Activated CD8-positive, alpha-beta T cell treated with anti-CD3 and anti-CD28 coated beads for 36 hours (primary cell): ENCODE data around the gene CTCF. TPM values are rescaled to one million over a fixed set of nuclear protein-coding genes. Genes with fewer than 3 reads are reported as not detected.

Experiments used
- ATAC-seq: fragments of 200-7000 bp; cut with Tn5 transposase; one replicate; pipeline ENCODE4 v1.10.0; 2021; ENCODE audit warnings: mild to moderate bottlenecking, moderate library complexity
- CTCF ChIA-PET: fragments of 350-600 bp; sonication (Branson Sonifier 250); formaldehyde crosslinking; loops from one replicate; lab custom pipeline; 2021; ENCODE audit warnings: antibody characterized with exemption; lab: Charles Lee
- POLR2A ChIA-PET: fragments of 350-600 bp; sonication (Branson Sonifier 250); formaldehyde crosslinking; loops from one replicate; lab custom pipeline; 2021; ENCODE audit warnings: antibody characterized with exemption; lab: Charles Lee
- DNase-seq: peaks from one replicate; pipeline ENCODE4 v3.0.0-alpha.2; 2020
- H3K27ac Mint-ChIP-seq: one replicate; pipeline ENCODE4 v1.8.0; 2021; ENCODE audit warnings: mild to moderate bottlenecking, mixed read lengths
- H3K27me3 Mint-ChIP-seq: one replicate; pipeline ENCODE4 v1.8.0; 2021; ENCODE audit warnings: mixed read lengths
- H3K36me3 Mint-ChIP-seq: one replicate; pipeline ENCODE4 v1.8.0; 2021; ENCODE audit warnings: low read depth, mixed read lengths
- H3K4me1 Mint-ChIP-seq: one replicate; pipeline ENCODE4 v1.8.0; 2021; ENCODE audit warnings: low read depth, mixed read lengths
- H3K4me3 Mint-ChIP-seq: one replicate; pipeline ENCODE4 v1.8.0; 2021; ENCODE audit warnings: mild to moderate bottlenecking, moderate library complexity, mixed read lengths
- H3K9me3 Mint-ChIP-seq: one replicate; pipeline ENCODE4 v1.8.0; 2021; ENCODE audit warnings: mixed read lengths
- intact Hi-C: fragments of 100-400 bp; cut with micrococcal nuclease; formaldehyde crosslinking; loops from one replicate; pipeline ENCODE4 v1.10.0; 2022
- total RNA-seq, 2 experiments: library from RNA; stranded (reverse); gene quantifications; one replicate each; pipeline ENCODE4 v1.2.3, GENCODE V29; 2021
- TF ChIP-seq, protein P1 (sequence below): fragments of 200-600 bp; IDR thresholded peaks from one replicate; pipeline ENCODE4 v1.8.0; 2022; ENCODE audit warnings: antibody characterized with exemption, mild to moderate bottlenecking

Gene CTCF
- total RNA-seq, 2 experiments from 2014 or later: 47.4 to 50.6 TPM

DNA sequence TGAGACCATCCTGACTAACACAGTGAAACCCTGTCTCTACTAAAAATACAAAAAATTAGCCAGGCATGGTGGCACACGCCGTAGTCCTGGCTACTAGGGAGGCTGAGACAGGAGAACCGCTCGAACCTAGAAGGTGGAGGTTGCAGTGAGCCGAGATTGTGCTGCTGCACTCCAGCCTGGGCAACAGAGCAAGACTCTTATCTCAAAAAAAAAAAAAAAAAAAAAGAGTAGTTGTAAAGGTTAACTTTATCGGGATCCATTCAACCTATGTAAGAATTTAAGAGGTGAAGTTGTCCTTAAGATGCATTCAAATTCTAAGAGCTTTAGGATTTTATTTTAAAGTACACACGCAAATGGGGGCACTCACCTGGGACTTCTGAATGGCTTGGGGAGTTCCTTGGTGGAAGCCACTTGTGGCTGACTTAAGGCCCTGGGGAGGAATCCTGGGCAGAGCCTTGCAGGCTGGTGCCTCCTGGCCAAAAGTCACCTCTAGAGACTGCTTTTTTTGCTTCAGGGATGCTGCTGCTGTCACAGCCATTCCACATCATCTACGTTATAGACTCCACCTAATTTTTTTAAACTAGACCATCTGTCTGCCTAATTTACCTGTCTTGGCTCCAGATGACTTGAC lies 3.3 kb downstream of the CTCF start:
- CTCF ChIA-PET: interaction anchor here (1.7 to 4.3 kb wide), 2 partner anchors 18 to 48 kb away, joined by 4 to 26 read pairs; no protein-coding TSS in a partner anchor
- intact Hi-C loops: no loop called here

DNA sequence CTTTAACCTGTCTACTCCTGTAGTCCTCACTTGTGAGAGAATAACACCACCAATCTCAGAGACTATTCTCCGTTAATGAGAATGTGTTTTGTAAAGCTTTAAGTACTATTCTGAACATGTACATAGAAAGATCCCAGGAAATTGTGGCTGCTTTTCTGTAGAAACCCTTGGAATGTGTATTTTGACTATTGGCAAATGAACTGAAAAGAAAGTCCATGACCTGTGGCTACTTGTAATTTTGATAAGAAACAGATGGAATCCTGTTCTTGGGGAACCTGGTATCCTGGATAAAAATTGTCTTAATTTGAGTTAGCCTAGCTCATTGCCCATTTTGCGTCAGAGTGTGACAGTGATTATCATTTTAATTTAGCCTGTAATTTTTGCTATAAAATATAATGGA lies 9.1 kb downstream of the CTCF start:
- H3K36me3 Mint-ChIP-seq: peaks cover 24% of the 10 kb centered on the region
- no peak overlapping the region for H3K27ac Mint-ChIP-seq
- ATAC-seq: no peak
- intact Hi-C loops: no loop called here
- no peaks in the 10 kb centered on the region for H3K9me3 Mint-ChIP-seq
- H3K4me1 Mint-ChIP-seq: peaks cover 26% of the 10 kb centered on the region
- ChIA-PET POLR2A (interaction anchor here (0.7 to 0.8 kb wide), 2 partner anchors 9 to 13 kb away, joined by 3 read pairs; no protein-coding TSS in a partner anchor), CTCF (interaction anchor here (1.2 to 2.9 kb wide), 5 partner anchors 9 to 73 kb away, joined by 3 to 14 read pairs (median 9); partner anchors contain the start of genes CARMIL2 and CTCF)
- TF ChIP-seq, protein P1, sequence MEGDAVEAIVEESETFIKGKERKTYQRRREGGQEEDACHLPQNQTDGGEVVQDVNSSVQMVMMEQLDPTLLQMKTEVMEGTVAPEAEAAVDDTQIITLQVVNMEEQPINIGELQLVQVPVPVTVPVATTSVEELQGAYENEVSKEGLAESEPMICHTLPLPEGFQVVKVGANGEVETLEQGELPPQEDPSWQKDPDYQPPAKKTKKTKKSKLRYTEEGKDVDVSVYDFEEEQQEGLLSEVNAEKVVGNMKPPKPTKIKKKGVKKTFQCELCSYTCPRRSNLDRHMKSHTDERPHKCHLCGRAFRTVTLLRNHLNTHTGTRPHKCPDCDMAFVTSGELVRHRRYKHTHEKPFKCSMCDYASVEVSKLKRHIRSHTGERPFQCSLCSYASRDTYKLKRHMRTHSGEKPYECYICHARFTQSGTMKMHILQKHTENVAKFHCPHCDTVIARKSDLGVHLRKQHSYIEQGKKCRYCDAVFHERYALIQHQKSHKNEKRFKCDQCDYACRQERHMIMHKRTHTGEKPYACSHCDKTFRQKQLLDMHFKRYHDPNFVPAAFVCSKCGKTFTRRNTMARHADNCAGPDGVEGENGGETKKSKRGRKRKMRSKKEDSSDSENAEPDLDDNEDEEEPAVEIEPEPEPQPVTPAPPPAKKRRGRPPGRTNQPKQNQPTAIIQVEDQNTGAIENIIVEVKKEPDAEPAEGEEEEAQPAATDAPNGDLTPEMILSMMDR: no peak
- DNase-seq: no peak
- no peaks in the 10 kb centered on the region for H3K27me3 Mint-ChIP-seq
- no peak overlapping the region for H3K4me3 Mint-ChIP-seq

More for the DNA sequence above, 3.3 kb downstream of the CTCF start:
- H3K27me3 Mint-ChIP-seq: no peaks in the 10 kb centered on the region
- H3K36me3 Mint-ChIP-seq: peaks cover 7% of the 10 kb centered on the region
- no peak overlapping the region for H3K4me3 Mint-ChIP-seq
- POLR2A ChIA-PET: interaction anchor here (1.6 kb wide), 1 partner anchor 20 kb away, joined by 3 read pairs; no protein-coding TSS in a partner anchor
- H3K27ac Mint-ChIP-seq: peak overlapping the region; percentile 49
- ATAC-seq (no peak), DNase-seq (no peak)
- H3K4me1 Mint-ChIP-seq: peaks cover 41% of the 10 kb centered on the region
- TF ChIP-seq, protein P1: no peak
- H3K9me3 Mint-ChIP-seq: no peaks in the 10 kb centered on the region

DNA sequence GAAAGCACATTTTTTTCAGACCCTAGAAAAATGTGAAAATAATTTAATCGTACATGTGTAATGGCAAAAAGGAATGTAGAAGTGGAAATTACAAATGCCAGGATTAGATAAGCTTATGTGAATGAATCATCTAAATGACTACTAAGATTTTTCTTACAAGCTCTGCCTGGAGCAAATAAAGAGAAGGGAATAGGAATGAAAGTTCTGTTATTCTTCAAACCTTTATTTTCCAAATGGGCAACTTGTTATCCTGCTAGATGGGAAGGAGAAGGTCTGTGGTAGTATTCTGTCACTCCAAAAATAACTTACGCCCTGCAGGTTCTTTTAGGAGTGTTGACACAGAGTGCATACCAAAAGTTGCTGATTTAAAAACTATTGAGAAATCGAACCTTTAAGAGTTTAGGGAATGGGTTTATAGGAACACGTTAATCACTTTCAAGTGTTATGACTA lies 9.7 kb downstream of the CTCF start:
- ATAC-seq: no peak
- Mint-ChIP-seq H3K4me1 (peaks cover 21% of the 10 kb centered on the region), H3K27me3 (no peaks in the 10 kb centered on the region), H3K27ac (peak overlapping the region; percentile 13), H3K4me3 (no peak overlapping the region), H3K36me3 (peaks cover 24% of the 10 kb centered on the region), H3K9me3 (no peaks in the 10 kb centered on the region)
- ChIA-PET POLR2A (interaction anchor here (0.7 to 1.4 kb wide), 3 partner anchors 8 to 13 kb away, joined by 3 to 4 read pairs (median 3); no protein-coding TSS in a partner anchor), CTCF (interaction anchor here (0.8 to 2.9 kb wide), 7 partner anchors 10 to 96 kb away, joined by 3 to 14 read pairs (median 5); partner anchors contain the start of genes CARMIL2 and CTCF)
- TF ChIP-seq, protein P1: no peak
- intact Hi-C loops: no loop called here
- DNase-seq: no peak

DNA sequence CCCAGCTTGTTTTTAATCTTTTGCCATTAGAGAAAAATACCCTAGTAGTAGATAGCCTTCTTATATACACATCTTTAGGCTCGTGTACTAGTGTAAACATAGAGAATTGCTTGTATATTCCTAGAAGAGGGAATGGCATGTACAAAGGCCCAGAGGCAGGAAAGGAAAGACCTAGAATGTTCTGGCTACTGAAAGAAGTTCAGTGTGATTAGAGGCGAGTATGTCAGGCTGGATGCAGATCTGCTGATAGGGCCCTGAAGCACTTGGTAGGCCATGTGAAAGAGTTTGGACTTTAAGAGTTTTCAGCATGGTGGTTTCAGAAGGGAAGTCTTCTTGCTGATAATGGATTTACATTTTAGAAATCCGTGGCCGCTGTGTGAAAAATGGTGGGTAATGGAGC lies 17.4 kb downstream of the CTCF start:
- Mint-ChIP-seq H3K27ac (peak overlapping the region; percentile 47), H3K27me3 (no peaks in the 10 kb centered on the region), H3K4me1 (peaks cover 15% of the 10 kb centered on the region), H3K9me3 (no peaks in the 10 kb centered on the region), H3K4me3 (no peak overlapping the region), H3K36me3 (peaks cover 14% of the 10 kb centered on the region)
- ChIA-PET CTCF (interaction anchor here (0.7 to 2.5 kb wide), 5 partner anchors 17 to 66 kb away, joined by 3 to 10 read pairs (median 3); partner anchors contain the start of gene CARMIL2), POLR2A (interaction anchor here (0.8 to 1.2 kb wide), 2 partner anchors 12 to 17 kb away, joined by 3 read pairs; no protein-coding TSS in a partner anchor)
- TF ChIP-seq, protein P1: no peak
- DNase-seq (no peak), ATAC-seq (no peak)
- intact Hi-C loops: no loop called here

DNA sequence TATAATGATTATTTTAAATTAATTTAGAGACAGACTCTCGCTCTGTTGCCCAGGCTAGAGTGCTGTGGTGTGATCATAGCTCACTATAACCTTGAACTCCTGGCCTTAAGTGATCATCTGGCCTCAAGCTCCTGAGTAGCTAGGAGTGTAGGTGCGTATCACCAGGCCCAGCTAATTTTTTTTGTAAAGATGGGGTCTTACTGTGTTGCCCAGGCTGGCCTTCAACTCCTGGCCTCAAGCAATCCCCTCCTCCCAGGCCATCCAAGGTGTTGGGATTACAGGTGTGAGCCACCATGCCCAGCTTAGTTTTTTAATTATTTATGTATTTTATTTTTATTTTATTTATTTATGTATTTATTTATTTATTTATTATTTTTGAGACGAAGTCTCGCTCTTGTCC lies 17.9 kb downstream of the CTCF start:
- Mint-ChIP-seq H3K27me3 (no peaks in the 10 kb centered on the region), H3K9me3 (no peaks in the 10 kb centered on the region), H3K4me3 (no peak overlapping the region), H3K4me1 (peaks cover 18% of the 10 kb centered on the region), H3K27ac (no peak overlapping the region), H3K36me3 (peaks cover 13% of the 10 kb centered on the region)
- ChIA-PET CTCF (interaction anchor here (0.7 to 2.5 kb wide), 3 partner anchors 33 to 64 kb away, joined by 3 to 10 read pairs (median 3); partner anchors contain the start of gene CARMIL2), POLR2A (interaction anchor here (0.8 to 1.2 kb wide), 2 partner anchors 11 to 17 kb away, joined by 3 read pairs; no protein-coding TSS in a partner anchor)
- intact Hi-C loops: no loop called here
- ATAC-seq (no peak), DNase-seq (no peak)
- TF ChIP-seq, protein P1: no peak
